Measurements from ENCODE around the gene AVL9.
"Not testable (repeated sequence)": the region's sequence is repeated elsewhere in the genome, so short reads cannot be mapped to it uniquely, and the experiment has no call there.

Gene AVL9

DNA sequence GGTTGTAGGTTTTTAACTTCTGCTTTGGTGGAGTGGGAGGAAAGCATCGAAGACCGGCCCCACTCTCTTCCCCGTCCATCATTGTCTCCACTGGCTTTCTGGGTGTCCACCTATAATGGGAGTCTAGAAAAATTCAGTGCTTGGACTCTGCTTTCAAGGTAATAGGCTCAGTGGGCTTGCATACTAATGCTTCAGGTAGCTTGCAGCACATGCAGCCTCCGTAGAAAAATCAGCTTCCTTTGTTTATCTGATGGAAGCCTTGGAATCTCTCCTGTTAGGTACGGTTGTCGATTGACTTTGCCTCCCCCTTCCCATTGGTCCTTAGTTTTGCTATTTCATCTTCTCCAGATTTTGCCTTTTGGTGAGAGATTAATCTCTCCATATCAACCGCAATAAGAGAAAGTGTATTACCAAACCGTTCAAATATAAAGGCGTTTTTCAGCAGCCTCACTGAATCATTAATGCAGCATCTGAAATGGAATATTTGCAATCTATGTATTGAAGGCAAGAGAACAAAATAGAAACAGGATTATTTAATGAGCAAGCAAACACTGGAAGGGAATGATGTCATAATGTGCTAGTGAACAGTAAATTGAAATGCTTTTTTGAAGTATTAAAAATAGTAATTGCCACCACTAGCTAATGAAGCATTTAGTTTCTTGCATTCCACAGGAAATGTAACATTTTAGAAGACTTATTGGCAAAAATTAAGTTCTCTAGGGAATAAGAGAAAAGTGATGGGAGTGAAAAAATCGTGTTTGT is 944 bp downstream of the AVL9 start:
- no peak for DNase-seq

DNA sequence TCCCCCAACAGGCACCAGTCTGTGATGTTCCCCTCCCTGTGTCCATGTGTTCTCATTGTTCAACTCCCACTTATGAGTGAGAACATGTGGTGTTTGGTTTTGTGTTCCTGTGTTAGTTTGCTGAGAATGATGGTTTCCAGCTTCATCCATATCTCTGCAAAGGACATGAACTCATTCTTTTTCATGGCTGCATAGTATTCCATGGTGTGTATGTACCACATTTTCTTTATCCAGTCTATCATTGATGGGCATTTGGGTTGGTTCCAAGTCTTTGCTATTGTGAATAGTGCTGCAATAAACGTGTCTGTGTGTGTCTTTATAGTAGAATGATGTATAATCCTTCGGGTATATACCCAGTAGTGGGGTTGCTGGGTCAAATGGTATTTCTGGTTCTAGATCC is 4.5 kb downstream of the AVL9 start:
- not testable (repeated sequence) for DNase-seq

DNA sequence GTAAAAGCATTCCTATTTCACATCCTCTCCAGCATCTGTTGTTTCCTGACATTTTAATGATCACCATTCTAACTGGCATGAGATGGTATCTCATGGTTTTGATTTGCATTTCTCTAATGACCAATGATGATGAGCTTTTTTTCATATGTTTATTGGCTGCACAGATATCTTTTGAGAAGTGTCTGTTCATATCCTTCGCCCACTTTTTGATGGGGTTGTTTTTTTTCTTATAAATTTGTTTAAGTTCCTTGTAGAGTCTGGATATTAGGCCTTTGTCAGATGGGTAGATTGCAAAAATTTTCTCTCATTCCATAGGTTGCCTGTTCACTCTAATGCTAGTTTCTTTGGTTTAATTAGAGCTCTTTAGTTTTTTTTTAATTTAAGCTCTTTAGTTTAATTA is 4.9 kb downstream of the AVL9 start:
- DNase-seq, result not testable (repeated sequence)

DNA sequence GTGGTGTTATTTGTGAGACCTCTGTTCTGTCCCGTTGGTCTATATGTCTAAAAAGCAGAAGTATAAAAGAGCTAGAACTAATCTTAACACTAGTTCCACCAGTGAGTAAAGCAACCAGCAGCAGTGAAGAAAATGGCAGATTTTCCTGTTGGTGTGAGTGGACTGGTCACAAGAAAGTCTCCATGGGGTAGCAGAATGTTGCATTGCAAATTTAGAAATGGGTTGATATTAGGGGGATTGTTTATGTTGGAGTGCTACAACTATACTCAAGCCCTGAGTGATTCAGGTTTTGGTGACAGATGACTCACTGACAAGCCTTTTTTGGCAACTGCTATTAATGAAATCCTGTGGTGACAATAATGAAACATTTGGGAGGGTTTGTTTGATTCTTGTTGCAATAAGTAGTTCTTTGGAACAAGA is 5.6 kb downstream of the AVL9 start:
- no peak for DNase-seq

DNA sequence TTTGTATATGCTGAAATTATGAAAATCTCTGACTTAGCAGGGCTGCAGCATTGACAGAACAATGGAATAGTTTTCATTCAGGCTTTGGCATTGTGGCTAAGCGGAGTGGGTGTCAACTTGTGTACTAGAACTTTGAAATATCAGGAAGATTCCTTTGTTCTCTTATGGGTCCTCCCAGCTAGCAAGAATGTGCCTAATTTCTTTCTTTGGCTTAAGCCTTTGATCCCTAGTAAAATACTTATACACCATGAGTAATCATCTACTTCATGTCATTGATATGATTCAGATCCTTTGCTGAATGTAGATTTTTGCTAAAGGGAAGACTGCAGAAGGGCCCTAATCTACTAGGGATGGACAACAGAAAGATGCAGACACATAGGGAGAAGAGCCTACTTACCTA is 6.2 kb downstream of the AVL9 start:
- DNase-seq, result no peak

DNA sequence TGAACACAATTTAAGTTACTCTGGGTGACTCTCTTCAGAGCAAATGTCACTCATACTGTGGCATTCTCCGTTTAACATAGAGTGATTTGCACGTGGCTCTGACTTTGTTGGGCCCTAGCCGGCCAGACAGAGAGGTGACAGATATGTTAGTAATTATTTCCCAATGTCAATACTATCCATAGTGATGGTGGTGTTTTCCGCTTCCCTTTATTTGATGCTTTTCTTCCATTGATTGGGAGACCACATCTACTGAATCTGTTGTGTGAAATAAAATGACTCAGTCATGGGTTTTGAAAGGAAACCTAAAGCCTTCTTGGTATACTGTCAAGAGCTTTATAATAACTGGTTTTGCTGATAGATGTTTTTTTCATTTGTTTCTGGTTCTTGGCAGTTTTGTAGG is 7.4 kb downstream of the AVL9 start:
- peak; percentile 44 for DNase-seq

DNA sequence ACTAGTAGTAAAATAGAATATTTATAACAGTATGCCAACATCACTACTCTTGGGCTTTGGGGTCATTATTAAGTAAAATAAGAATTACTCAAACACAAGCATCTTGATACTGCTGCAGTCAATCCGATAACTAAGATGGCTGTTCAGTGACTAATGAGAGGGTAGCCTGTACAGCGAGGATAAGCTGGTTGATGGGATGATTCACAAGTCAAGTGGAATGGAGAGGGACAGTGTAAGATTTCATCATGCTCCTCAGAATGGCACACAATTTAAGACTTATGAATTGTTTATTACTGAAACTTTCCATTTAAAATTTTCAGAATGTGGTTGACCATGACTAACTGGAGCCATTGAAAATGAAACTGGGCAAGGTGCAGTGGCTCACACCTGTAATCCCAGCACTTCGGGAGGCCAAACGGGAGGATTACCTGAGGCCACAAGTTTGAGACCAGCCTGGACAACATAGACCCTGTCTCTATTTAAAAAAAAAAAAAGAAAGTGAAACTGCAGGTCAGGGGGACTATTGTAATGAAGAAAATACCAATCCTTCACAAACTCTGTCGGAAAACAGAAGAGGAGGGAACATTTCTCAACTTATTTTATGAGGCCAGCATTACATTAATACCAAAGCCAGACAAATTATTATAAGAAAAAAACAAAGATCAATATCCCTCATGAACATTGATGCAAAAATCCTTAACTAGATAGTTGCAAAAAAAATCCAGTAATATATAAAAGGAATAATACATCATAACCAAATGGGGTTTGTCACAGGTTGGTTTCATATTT is 11.2 kb downstream of the AVL9 start:
- DNase-seq, result peak; percentile 45

DNA sequence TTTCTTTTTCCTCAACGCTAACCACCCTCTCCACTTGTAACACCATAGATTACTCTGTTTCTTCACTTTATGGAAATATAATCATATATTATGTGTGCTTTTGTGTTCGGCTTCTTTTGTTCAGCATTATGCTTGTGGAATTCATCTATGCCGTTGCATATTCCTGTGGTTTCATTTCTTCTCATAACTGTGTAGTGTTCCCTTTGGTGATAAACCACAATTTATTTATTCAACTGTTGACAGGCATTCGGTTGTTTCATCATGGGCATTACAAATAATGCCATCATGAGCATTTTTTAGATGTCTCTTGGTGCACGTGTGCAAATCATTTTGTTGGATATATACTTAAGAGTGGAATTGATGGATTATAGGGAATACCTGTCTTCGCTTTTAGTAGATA is 12.1 kb downstream of the AVL9 start:
- no peak for DNase-seq

DNA sequence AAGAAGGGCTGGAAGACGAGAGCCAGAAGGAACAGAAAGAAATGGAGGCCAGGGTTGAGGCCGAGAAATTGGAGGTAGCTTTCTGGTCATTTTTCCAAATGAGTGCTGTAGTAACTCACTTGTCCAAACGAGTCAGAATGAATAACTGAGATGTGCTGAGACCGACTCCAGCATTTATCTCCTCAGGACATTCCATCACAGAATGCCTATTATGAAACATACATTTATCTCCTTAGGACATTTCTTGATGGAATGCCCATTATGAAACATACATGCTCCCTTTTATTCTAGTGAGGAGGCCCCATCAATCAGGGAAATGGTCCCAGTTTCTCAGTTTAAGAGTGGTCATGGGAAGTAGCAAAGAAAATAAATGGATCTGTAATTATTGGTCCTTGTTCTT is 16.5 kb downstream of the AVL9 start:
- no peak for DNase-seq

DNA sequence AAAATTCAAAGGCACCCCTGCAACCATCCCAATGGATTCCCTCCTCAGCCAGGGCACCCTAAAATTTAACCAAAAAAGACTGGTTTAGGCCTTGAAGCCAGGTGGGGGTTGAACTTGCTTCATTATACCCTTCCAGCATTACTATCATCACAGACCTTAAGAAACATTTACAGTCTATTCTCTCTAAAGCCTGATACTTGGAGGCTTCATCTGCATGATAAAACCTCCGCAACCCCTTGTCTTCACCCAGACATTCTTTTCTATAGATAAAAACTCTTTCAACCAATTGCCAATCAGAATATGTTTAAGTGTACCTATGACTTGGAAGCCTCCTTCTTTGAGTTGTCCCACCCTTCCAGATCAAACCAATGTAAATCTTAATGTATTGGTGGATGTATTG is 17.9 kb downstream of the AVL9 start:
- DNase-seq, result no peak

DNA sequence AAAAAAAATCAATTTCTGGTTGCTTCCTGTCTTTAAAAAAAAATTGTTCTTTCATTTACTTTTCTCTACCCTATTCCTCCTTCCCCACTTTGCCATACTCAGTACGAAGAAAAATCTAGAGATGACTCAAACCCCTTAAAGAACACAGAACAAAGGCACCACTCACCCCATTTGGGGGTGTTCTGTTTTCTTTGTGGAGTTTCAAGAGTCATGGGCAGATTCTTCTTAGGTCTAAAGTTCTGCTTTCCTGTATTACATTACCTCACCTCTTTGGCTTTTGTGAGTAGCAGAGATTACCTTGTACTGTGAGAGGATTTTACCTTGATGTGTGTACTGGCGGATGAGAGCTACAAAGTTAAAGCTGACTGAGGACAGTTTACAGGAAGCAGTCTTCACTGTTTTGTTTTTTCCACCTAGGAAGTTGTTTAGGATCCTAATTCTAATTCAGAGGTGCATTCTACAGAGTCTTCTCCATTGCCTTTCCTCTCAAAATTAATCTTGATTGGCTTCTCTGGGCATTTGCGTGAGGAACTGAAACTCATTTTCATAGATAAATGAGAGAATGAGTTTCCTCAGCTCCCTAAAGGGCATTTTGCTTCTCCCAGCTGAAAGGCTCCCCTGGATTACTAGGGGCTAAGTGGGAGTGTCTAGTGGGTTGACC is 20.7 kb downstream of the AVL9 start:
- no peak for DNase-seq

DNA sequence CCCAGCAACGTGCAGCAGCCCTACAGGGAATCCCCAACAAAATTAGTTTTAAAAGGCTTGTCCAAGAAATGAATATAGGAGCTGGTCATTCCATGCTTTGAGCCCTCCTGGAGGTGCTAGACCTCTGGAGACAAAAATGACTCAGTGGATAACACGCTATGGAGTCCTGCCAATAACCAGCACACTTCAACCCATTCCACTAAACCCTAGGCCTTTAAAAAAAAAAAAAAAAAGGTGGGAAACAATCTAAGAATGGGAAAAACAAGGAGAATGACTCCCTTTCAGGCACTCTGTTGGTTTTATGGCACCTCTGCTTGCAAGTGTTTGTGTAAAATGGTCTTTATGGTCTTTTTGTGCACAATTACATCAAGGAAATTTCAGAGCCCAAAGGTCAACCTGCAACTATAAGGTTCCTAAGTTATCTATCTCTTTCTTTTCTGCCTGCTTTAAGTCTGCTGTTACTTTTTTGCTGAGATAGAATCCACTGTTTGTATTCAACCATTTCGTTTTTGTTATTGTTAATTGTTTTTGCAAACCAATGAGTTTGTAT is 21.3 kb downstream of the AVL9 start:
- no peak for DNase-seq

DNA sequence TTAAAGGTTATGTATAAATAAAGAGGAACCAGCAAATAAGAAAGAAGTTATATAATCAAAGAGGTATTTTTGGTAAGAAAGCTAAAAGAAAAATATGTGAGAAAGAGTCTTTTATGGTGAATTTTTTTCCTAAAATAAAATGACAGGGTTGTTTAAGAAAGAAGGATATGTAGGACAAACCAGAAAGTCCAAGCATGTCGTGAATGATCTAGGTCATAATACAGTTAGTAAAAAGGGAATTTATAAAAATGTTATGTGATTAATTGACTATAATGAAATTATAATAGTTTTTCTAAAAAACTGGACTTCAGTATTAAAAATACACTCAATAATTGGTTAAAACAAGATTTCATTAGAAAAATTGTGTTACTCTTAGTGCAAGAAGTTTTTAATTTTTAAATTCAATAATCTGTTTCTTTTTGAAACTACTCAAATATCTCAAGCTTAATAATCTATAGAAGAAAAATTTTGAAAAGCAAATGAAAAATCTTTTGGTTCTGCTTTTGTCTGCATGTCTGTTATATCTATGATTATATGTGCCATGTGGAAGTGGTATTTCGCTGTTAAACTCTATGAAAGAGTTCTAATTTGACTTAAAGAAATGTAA is 23.3 kb downstream of the AVL9 start:
- no peak for DNase-seq

DNA sequence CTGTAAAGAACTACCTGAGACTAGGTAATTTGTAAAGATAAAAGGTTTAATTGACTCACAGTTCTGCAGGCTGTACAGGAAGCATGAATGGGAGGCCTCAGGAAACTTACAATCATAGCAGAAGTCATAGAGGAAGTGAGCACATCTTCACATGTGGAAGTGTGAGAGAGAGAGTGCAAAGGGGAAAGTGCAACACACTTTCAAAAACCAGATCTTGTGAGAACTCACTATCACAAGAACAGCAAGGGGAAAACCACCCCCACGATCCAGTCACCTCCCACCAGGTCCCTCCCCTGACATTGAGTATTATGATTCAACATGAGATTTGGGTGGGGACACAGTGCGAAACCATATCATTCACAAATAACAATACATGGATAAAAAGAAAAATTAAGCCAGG is 24.5 kb downstream of the AVL9 start:
- DNase-seq, result peak; percentile 31

DNA sequence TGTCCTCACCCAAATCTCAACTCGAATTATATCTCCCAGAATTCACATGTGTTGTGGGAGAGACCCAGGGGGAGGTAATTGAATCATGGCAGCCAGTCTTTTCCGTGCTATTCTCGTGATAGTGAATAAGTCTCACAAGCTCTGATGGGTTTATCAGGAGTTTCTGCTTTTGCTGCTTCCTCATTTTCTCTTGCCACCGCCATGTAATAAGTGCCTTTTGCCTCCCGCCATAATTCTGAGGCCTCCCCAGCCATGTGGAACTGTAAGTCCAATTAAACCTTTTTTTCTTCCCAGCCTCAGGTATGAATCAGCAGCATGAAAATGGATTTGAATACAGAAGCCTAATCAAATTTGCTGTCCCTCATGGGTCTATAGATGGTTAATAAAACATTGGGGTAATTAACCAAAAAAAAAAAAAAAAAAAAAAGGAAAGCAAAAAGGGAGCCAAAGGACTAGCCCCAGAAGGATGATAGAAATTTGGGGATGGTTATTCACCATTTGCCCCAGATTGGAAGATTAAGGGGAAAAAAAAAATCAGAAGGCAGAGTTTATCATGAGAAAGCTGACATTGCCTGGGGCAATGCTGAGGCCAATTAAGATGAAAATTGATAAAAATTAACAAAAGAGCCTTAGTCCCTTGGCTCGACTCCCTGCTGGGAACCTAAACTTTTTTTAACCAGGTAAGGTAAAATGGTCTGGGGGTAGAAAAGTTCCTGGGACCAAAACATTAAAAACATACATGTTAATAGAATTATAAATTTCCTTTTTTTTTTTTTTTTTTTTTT is 27.6 kb downstream of the AVL9 start:
- DNase-seq, result no peak

DNA sequence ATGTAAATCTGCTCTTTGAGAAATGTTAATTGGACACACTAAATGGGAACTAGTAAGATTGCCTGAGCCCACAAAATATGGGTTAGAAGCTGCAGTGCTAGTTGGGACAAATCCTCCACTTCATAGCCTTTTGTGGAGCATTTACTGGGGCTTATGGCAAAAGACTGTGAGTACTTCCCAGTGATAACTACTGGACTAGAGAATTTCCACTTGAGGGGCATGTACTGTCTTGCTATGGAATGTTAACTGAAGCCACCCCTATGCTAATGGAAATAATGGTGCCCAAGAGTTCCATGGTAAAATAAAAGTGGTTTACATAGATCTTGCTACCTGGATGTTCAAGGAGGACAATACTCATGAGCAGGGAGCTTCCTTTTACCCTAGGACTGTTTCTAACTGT is 29.3 kb downstream of the AVL9 start:
- DNase-seq, result no peak

DNA sequence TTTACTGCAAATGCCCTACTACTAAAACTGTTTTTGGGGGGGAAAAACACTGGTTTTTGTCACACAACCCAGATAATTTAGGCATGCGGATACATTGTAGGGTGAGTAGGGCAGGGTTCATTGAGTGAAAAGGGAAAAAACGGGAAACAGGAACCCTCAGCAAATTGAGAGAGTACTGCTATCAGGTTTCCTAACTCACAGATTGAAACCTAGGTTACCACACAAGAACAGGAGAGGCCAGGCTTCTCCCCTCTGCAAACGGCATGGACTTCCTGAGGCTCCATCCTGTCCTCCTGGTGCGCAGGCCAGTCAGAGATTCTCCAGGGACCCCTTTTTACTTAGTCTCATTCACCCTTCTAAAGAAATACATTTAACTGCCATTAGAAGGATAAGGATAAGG is 30.6 kb downstream of the AVL9 start:
- DNase-seq, result no peak

DNA sequence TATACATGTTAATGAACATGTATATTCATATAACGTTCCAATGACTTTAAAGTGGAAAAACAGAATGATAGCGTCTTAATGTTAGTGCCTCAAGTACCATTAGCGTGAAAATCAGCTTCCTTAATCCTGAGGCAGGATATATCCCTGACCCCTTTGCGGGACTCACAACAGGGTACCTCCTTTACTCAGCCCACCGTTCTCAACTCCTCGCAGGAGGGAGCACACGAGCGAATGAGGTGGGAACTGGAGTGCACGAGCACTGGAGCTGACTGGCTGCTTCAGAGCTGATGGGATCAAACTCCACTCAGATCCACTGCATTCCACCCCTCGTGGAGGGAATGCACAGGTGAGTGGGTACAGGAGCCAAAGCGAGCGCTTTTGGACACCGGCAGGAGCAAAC is 36.1 kb downstream of the AVL9 start:
- DNase-seq, result no peak

DNA sequence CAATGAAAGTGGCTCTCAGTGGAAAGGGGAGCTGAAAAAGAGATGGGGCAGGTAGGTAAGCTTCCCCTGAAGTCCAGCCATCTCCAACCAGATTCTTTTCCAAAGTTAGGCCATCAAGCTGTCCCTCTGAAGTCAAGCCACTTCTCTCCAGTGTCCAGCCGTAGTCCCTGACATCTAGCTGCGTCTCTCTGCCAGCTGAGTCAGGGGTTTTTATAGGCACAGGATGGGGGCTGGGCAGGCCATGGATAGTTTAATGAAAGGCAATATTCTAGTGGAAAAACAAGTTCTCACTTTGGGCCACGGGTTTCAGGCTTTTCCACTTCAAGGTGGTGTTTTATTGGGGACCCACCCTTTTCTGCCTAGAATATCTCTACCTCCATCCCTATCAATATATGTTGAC is 36.8 kb downstream of the AVL9 start:
- DNase-seq, result no peak

DNA sequence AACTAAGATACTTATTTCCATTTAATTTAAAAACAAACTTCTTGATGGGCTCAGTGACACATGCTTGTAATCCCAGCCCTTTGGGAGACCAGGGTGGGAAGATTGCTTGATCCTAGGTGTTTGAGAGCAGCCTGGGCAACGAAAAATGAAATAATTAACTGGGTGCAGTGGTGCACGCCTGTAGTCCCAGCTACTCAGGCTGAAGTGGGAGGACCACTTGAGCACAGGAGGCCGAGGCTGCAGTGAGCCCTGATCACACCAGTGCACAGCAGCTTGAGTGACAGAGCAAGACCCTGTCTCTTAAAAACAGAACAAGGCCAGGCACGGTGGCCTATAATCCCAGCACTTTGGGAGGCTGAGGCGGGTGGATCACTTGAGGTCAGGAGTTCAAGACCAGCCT is 37.4 kb downstream of the AVL9 start:
- no peak for DNase-seq

DNA sequence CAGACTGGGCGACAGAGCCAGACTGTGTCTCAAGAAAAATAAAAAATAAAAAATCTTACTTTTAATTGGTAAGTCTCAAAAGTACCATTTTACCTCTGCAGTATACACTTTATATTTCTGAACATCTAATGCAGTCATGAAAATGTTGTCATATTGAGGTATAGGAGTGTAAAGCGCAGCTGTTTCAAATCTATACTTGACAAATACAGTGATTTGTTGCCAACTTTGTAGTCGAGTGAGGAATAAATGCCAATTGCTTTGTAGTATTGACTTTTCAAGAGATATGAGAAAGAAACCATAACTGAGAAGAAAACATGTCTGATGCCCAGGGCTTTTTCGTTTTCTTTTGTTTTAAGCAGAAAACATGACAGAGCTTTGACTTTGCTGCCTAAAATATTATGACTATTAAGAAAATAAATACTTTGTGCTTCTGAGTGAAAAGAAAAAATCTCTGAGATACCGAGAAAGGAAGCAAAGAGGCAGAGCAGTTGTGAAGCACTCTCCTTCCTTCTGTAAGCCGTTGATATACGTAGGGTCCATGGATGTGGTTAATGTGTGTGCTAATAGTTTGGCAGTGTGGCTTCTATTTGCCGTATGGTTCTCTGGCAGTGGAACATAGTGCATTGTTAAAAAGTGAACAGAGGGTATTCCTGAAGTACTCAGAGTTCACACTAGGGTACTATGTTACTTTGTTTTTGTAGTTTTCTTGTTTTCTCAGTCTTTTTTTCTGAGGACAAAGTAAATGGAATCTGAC is 38.2 kb downstream of the AVL9 start:
- DNase-seq, result no peak
